ENCODE data around the gene ASB2. TPM values are rescaled to one million over a fixed set of nuclear protein-coding genes. Genes with fewer than 3 reads are reported as not detected.

Gene ASB2
- total RNA-seq, 1 experiment from 2014 or later = not detected

- Histone ChIP-seq H3K27ac (ENCODE audit: low read depth, low read length) (no peak overlapping the region), H3K36me3 (ENCODE audit: control insufficient read depth in 1 of 2, insufficient read depth in 2 of 2, low read length in 2 of 2) (no peaks in the 10 kb centered on the region), H3K9me2 (ENCODE audit: insufficient read depth) (no peaks in the 10 kb centered on the region), H3K79me2 (ENCODE audit: insufficient read depth, low read length) (no peaks in the 10 kb centered on the region), H3K9me3 (ENCODE audit: control insufficient read depth in 1 of 2, insufficient read depth in 1 of 2, low read depth in 1 of 2, low read length in 2 of 2) (no peaks in the 10 kb centered on the region), H2AFZ (ENCODE audit: low read depth, low read length, poor library complexity, severe bottlenecking) (no peak overlapping the region), H3K9ac (ENCODE audit: low read length) (no peak overlapping the region), H3K4me2 (ENCODE audit: low read length) (no peak overlapping the region), H3K27me3 (ENCODE audit: insufficient read depth, low read length) (0 out of 2 replicates have a peak, but pooled peaks cover 2% of the 10 kb centered on the region), H3K4me1 (ENCODE audit: control insufficient read depth in 1 of 2, insufficient read depth in 2 of 2, low read length in 2 of 2) (peaks cover 2 to 6% of the 10 kb centered on the region in 2 experiments; a peak in 2 of 4 replicates), H4K20me1 (ENCODE audit: insufficient read depth) (no peaks in the 10 kb centered on the region), H3K4me3 (replicated peaks in 1 of 2; ENCODE audit: low read depth in 1 of 2, low read length in 2 of 2) (no peak overlapping the region)
- ChIA-PET POLR2A (interaction anchor here (0.7 kb wide), 1 partner anchor 1450 kb away, joined by 3 read pairs; no protein-coding TSS in a partner anchor), CTCF (interaction anchor here (0.8 kb wide), 1 partner anchor 238 kb away, joined by 4 read pairs; no protein-coding TSS in a partner anchor), RAD21 (ENCODE audit: low non-redundant PET in 1 of 2, low total read pairs in 2 of 2, uncharacterized antibody in 2 of 2, unreplicated experiment in 2 of 2) (no interaction called here)
- TF ChIP-seq CEBPB (IDR thresholded peaks at IDR 0.05; ENCODE audit: low read depth) (no peak), SIN3A (IDR thresholded peaks at IDR 0.05; ENCODE audit: low read depth) (no peak), CBX3 (IDR thresholded peaks at IDR 0.05; ENCODE audit: low read depth) (no peak), TCF7L2 (IDR thresholded peaks at IDR 0.05; ENCODE audit: borderline replicate concordance, extremely low read depth, insufficient read depth, insufficient read length) (no peak), ATF3 (IDR thresholded peaks at IDR 0.05) (no peak), POLR2AphosphoS5 (IDR thresholded peaks at IDR 0.05; ENCODE audit: low read depth, low read length) (no peak), ZBTB33 (IDR thresholded peaks at IDR 0.05; ENCODE audit: extremely low read depth, insufficient replicate concordance, low read length) (no peak), SP1 (IDR thresholded peaks at IDR 0.05; ENCODE audit: low read depth) (no peak), ELF1 (IDR thresholded peaks at IDR 0.05; ENCODE audit: borderline replicate concordance, low read depth) (no peak), EZH2phosphoT487 (IDR thresholded peaks at IDR 0.05; ENCODE audit: borderline replicate concordance) (no peak), RAD21 (IDR thresholded peaks at IDR 0.05; ENCODE audit: low read depth) (no peak), CTCF (IDR thresholded peaks at IDR 0.05 in 2 of 3, conservative IDR thresholded peaks at IDR 0.05 in 1 of 3; ENCODE audit: borderline replicate concordance in 1 of 3, insufficient read depth in 1 of 3, low read depth in 2 of 3, low read length in 2 of 3) (no peak), ZNF274 (IDR thresholded peaks at IDR 0.05; ENCODE audit: low read depth, low read length) (no peak), EGR1 (IDR thresholded peaks at IDR 0.05; ENCODE audit: low read depth) (no peak), SRF (IDR thresholded peaks at IDR 0.05; ENCODE audit: low read depth) (no peak), POLR2A (IDR thresholded peaks at IDR 0.05; ENCODE audit: borderline replicate concordance, extremely low read depth, insufficient read depth, insufficient read length) (no peak), MAX (IDR thresholded peaks at IDR 0.05) (no peak)
- BruUV-seq (replicated peaks) = no TSS peak
- intact Hi-C loops (cut with micrococcal nuclease) = no loop called here
- ATAC-seq (no peak), DNase-seq (ENCODE audit: low read depth, low spot score) (no peak)
Measured at GRCh38 chr14:93892505-93892839, 83.9 kb downstream of the ASB2 start.

Data from HCT116 (cell line).